H1 (cell line): ENCODE data around the gene CHRNA4. TPM values are rescaled to one million over a fixed set of nuclear protein-coding genes. Genes with fewer than 3 reads are reported as not detected.

Source experiments
- CTCF ChIA-PET: fragments of 300-600 bp; sonication (Branson Sonifier 250); formaldehyde crosslinking; loops from one replicate; lab custom pipeline; 2021; ENCODE audit not compliant: partially characterized antibody; lab: Charles Lee
- POLR2A ChIA-PET: fragments of 300-600 bp; sonication (Branson Sonifier 250); formaldehyde crosslinking; loops from one replicate; lab custom pipeline; 2021; ENCODE audit warnings: inconsistent platforms; ENCODE audit not compliant: partially characterized antibody; lab: Charles Lee
- DNase-seq, 2 experiments: peaks; one replicate each; pipeline versions ENCODE4 v3.0.0 to v3.0.0-alpha.2; 2010 to 2022; ENCODE audit warnings: low spot score in 2 of 2, low read depth in 1 of 2, mixed read lengths in 1 of 2
- FAIRE-seq: peaks from 2 replicates; lab custom pipeline; 2011; peaks lifted over from hg19 to GRCh38; lab: Jason Lieb, UNC
- H2AFZ ChIP-seq: 2 replicates; pipeline ENCODE4 v1.8.1; 2012; ENCODE audit warnings: low read length, inconsistent platforms
- H2AK5ac ChIP-seq: 2 replicates; pipeline ENCODE4 v1.6.1; 2013; ENCODE audit warnings: low read depth, low read length
- H2BK120ac ChIP-seq: replicated peaks from 2 replicates; pipeline ENCODE3; 2013; ENCODE audit warnings: low read depth, low read length, inconsistent platforms
- H2BK12ac ChIP-seq: 2 replicates; pipeline ENCODE4 v1.6.1; 2013; ENCODE audit warnings: low read depth, low read length
- H2BK15ac ChIP-seq: 2 replicates; pipeline ENCODE4 v1.6.1; 2013; ENCODE audit warnings: low read length
- H2BK20ac ChIP-seq: 2 replicates; pipeline ENCODE4 v1.6.1; 2013; ENCODE audit warnings: low read length
- H2BK5ac ChIP-seq: 2 replicates; pipeline ENCODE4 v1.6.1; 2013; ENCODE audit warnings: low read depth, low read length
- H3K14ac ChIP-seq: 2 replicates; pipeline ENCODE4 v1.6.1; 2013; ENCODE audit warnings: inconsistent platforms; ENCODE audit not compliant: insufficient read length
- H3K18ac ChIP-seq: 2 replicates; pipeline ENCODE4 v1.6.1; 2013; ENCODE audit warnings: low read length; ENCODE audit errors: extremely low read depth
- H3K23ac ChIP-seq: 2 replicates; pipeline ENCODE4 v1.6.1; 2013; ENCODE audit warnings: inconsistent platforms; ENCODE audit not compliant: insufficient read length
- H3K23me2 ChIP-seq: 2 replicates; pipeline ENCODE4 v1.6.1; 2013; ENCODE audit warnings: low read depth, low read length
- H3K27ac ChIP-seq: 2 replicates; pipeline ENCODE4 v1.6.1; 2011; ENCODE audit warnings: low read depth, low read length, inconsistent platforms
- H3K27me3 ChIP-seq, 4 experiments: replicated peaks in 1 of 4; 1 replicate in 1 of 4; 2 replicates in 3 of 4; pipeline versions ENCODE4 v1.6.1 to v1.8.1; 2011 to 2013; ENCODE audit warnings: low read length in 3 of 4, mild to moderate bottlenecking in 3 of 4, inconsistent platforms in 2 of 4, mixed read lengths in 2 of 4, moderate library complexity in 1 of 4; ENCODE audit not compliant: control insufficient read depth in 3 of 4, insufficient read depth in 3 of 4; ENCODE audit errors: extremely low read depth in 1 of 4
- H3K36me3 ChIP-seq, 4 experiments: 2 replicates each; pipeline versions ENCODE4 v1.6.1 to v1.8.1; 2011 to 2013; ENCODE audit warnings: mild to moderate bottlenecking in 4 of 4, low read length in 3 of 4, moderate library complexity in 2 of 4, control low read depth in 1 of 4, inconsistent platforms in 1 of 4; ENCODE audit not compliant: insufficient read depth in 4 of 4, control insufficient read depth in 2 of 4
- H3K4ac ChIP-seq: replicated peaks from 2 replicates; pipeline ENCODE3; 2013; ENCODE audit warnings: low read length, low read depth, mixed read lengths, inconsistent platforms; ENCODE audit not compliant: insufficient read length
- H3K4me1 ChIP-seq, 4 experiments: replicated peaks in 1 of 4; 1 replicate in 1 of 4; 2 replicates in 3 of 4; pipeline versions ENCODE4 v1.6.1 to v1.8.1; 2011 to 2013; ENCODE audit warnings: low read length in 3 of 4, inconsistent platforms in 2 of 4, mixed read lengths in 1 of 4; ENCODE audit not compliant: insufficient read depth in 4 of 4, control insufficient read depth in 3 of 4
- H3K4me2 ChIP-seq, 2 experiments: 2 replicates each; pipeline versions ENCODE4 v1.6.1 to v1.8.1; 2011 to 2013; ENCODE audit warnings: low read depth in 2 of 2, low read length in 2 of 2, control low read depth in 1 of 2, inconsistent platforms in 1 of 2, mild to moderate bottlenecking in 1 of 2; ENCODE audit not compliant: insufficient read depth in 1 of 2
- H3K4me3 ChIP-seq, 4 experiments: fragments of 200-600, 300-600 bp in 1 of 4; sonication (generic), shearing (Covaris generic), sonication (Bioruptor Twin) in 1 of 4; 2 replicates each; pipeline versions ENCODE4 v1.5.1 to v1.8.1; 2011 to 2016; ENCODE audit warnings: low read length in 4 of 4, low read depth in 3 of 4, control low read depth in 2 of 4, inconsistent platforms in 2 of 4, mild to moderate bottlenecking in 2 of 4, mixed read lengths in 1 of 4, moderate library complexity in 1 of 4; ENCODE audit not compliant: insufficient read depth in 2 of 4; ENCODE audit errors: extremely low read depth in 1 of 4
- H3K56ac ChIP-seq: replicated peaks from 2 replicates; pipeline ENCODE3; 2013; ENCODE audit warnings: low read depth, mild to moderate bottlenecking, mixed read lengths, low read length, inconsistent platforms; ENCODE audit not compliant: insufficient read length
- H3K79me1 ChIP-seq: 2 replicates; pipeline ENCODE4 v1.6.1; 2013; ENCODE audit warnings: low read depth, low read length, control low read depth
- H3K79me2 ChIP-seq, 2 experiments: 2 replicates each; pipeline versions ENCODE4 v1.6.1 to v1.8.1; 2012 to 2013; ENCODE audit warnings: low read length in 2 of 2, mild to moderate bottlenecking in 2 of 2, inconsistent platforms in 1 of 2; ENCODE audit not compliant: insufficient read depth in 2 of 2, control insufficient read depth in 1 of 2
- H3K9ac ChIP-seq, 4 experiments: replicated peaks in 1 of 4; 1 replicate in 1 of 4; 2 replicates in 3 of 4; pipeline versions ENCODE4 v1.6.1 to v1.8.1; 2011 to 2013; ENCODE audit warnings: low read depth in 3 of 4, low read length in 3 of 4, control low read depth in 2 of 4, mild to moderate bottlenecking in 2 of 4, moderate library complexity in 2 of 4, inconsistent platforms in 1 of 4; ENCODE audit errors: extremely low read depth in 1 of 4
- H3K9me3 ChIP-seq, 2 experiments: 2 replicates each; pipeline versions ENCODE4 v1.6.1 to v1.8.1; 2012 to 2013; ENCODE audit warnings: mild to moderate bottlenecking in 2 of 2, moderate library complexity in 2 of 2, control low read depth in 1 of 2, inconsistent platforms in 1 of 2, low read depth in 1 of 2, low read length in 1 of 2, mixed read lengths in 1 of 2; ENCODE audit not compliant: insufficient read depth in 2 of 2
- H4K20me1 ChIP-seq, 2 experiments: replicated peaks in 1 of 2; 2 replicates each; pipeline versions ENCODE3 to v1.8.1; 2011 to 2013; ENCODE audit warnings: inconsistent platforms in 2 of 2, low read length in 2 of 2, mild to moderate bottlenecking in 1 of 2; ENCODE audit not compliant: insufficient read depth in 2 of 2, control insufficient read depth in 1 of 2
- H4K5ac ChIP-seq: 2 replicates; pipeline ENCODE4 v1.6.1; 2013; ENCODE audit warnings: low read length, low read depth, mixed read lengths, inconsistent platforms; ENCODE audit not compliant: insufficient read length
- H4K8ac ChIP-seq: 2 replicates; pipeline ENCODE4 v1.8.0; 2013; ENCODE audit warnings: mild to moderate bottlenecking, moderate library complexity, low read length, inconsistent platforms; ENCODE audit not compliant: insufficient read depth; ENCODE audit errors: extremely low read depth
- H4K91ac ChIP-seq: replicated peaks from 2 replicates; pipeline ENCODE3; 2013; ENCODE audit warnings: low read length, mixed read lengths, inconsistent platforms; ENCODE audit not compliant: insufficient read length
- BCL11A ChIP-seq, 2 experiments: IDR thresholded peaks; one replicate each; pipeline ENCODE4 v1.6.1; 2011; ENCODE audit warnings: low read depth in 2 of 2, low read length in 2 of 2, mild to moderate bottlenecking in 2 of 2
- GABPA ChIP-seq: IDR thresholded peaks from 2 replicates; pipeline ENCODE4 v1.6.1; 2011; ENCODE audit warnings: mild to moderate bottlenecking, low read length, moderate library complexity, borderline replicate concordance; ENCODE audit not compliant: insufficient read depth
- POU5F1 ChIP-seq: IDR thresholded peaks from 2 replicates; pipeline ENCODE4 v1.6.1; 2011; ENCODE audit warnings: low read depth, mild to moderate bottlenecking, low read length, moderate library complexity
- RXRA ChIP-seq: IDR thresholded peaks from 2 replicates; pipeline ENCODE4 v1.6.1; 2011; ENCODE audit warnings: low read depth, mild to moderate bottlenecking, low read length, moderate library complexity; ENCODE audit not compliant: insufficient read depth
- SP4 ChIP-seq: IDR thresholded peaks from 2 replicates; pipeline ENCODE4 v1.6.1; 2012; ENCODE audit warnings: low read length, inconsistent platforms
- SUZ12 ChIP-seq: fragments of 200-600 bp; sonication (generic); IDR thresholded peaks from 2 replicates; pipeline ENCODE4 v1.6.1; 2012; ENCODE audit warnings: mild to moderate bottlenecking, inconsistent platforms, low read length, moderate library complexity, mixed read lengths
- TBP ChIP-seq: IDR thresholded peaks from 2 replicates; pipeline ENCODE4 v1.6.1; 2011; ENCODE audit warnings: low read depth, low read length, improper control_type of control experiment
- ZNF274 ChIP-seq: IDR thresholded peaks from 2 replicates; pipeline ENCODE4 v1.7.0; 2012; ENCODE audit warnings: low read length, borderline replicate concordance; ENCODE audit errors: extremely low read depth
- WGBS, 2 experiments: shearing (Covaris generic) in 1 of 2; methylation state at CpG; one replicate each; pipeline versions ENCODE4 v1.1.6 to v1.1.7; 2013 to 2015; ENCODE audit warnings: low lambda C conversion rate in 2 of 2, mixed read lengths in 2 of 2, inconsistent platforms in 1 of 2, low coverage in 1 of 2, missing lambda C conversion rate in 1 of 2; ENCODE audit not compliant: insufficient replicate concordance in 2 of 2, insufficient coverage in 1 of 2, insufficient read length in 1 of 2; ENCODE audit errors: extremely low coverage in 1 of 2, missing lambda C conversion rate in 1 of 2; 5-methylcytosine and 5-hydroxymethylcytosine counted together
- polyA plus RNA-seq, 7 experiments: library from polyadenylated mRNA; depleted of rRNA in 3 of 7; stranded (reverse) in 5 of 7; unstranded in 2 of 7; fragments of >200 nt in 5 of 7; fragments of 200-250 nt in 2 of 7; gene quantifications; 1 replicate in 5 of 7; 2 replicates in 1 of 7; 4 replicates in 1 of 7; pipeline versions ENCODE4 v1.2.1 to v1.2.3, GENCODE V29; 2011 to 2013; ENCODE audit warnings: missing spikeins in 2 of 7, mixed read lengths in 2 of 7
- total RNA-seq: library from RNA; stranded (reverse); fragmentation: NEBNext Ultra II Directional; extraction: Animal tissue kit (Norgen Biotek cat#: 25700); gene quantifications from 2 replicates; pipeline ENCODE4 v1.2.1, GENCODE V29; 2021
- TF ChIP-seq, protein P1 (sequence below): IDR thresholded peaks from 2 replicates; pipeline ENCODE4 v1.6.1; 2012; ENCODE audit warnings: low read length, inconsistent platforms

Gene CHRNA4
- total and polyA plus RNA-seq, 2 of the 8 experiments (the other 6 are each of a cell fraction or from before 2014, with no cell fraction given): 4.3 to 5.7 TPM

DNA sequence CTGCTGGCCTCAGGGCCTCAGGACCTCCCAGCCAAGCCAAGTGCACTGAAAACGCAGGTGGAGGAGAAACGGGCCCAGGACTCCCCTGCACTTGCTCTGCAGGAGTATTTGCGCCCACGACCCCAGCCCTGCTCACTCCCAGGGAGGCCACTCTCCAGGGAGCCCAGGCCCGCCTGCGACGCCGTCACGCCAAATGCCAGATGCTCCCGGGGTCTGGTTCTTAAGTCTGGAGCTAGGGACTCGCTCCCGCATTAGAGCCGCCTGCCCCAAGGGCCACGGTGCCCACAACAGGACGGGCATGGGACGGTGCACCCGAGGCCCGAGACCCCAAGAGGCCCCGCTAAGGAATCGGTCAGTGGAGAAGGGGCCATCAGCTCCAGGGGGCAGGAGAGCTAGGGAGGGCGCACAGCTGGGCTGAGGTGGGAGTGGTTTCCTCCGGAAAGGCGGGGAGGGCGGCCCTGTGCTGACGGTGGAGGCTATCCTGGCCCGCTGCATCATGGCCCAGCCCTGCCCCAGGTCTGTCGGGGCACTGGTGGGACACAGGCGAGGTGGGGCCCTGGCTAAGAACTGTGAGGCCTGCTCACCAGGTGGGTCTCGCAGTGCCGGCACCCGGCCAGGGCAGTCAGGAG is 44.1 kb upstream of the CHRNA4 start:
- 90% methylated on average over 28 of the region's 31 CpGs; no CpG with 5 or more reads in 1 of the 2 experiments for WGBS, 2 experiments
- H4K20me1 ChIP-seq: peaks cover 0 to 4% of the 10 kb centered on the region in 2 experiments

More for the DNA sequence above, 44.1 kb upstream of the CHRNA4 start:
- no peak overlapping the region for H3K56ac ChIP-seq
- peak overlapping the region; percentile 77 for H2BK120ac ChIP-seq
- ChIA-PET CTCF (interaction anchor here (0.6 to 1.7 kb wide), 6 partner anchors 13 to 190 kb away, joined by 3 to 6 read pairs (median 3); no protein-coding TSS in a partner anchor), POLR2A (no interaction called here)
- no peak overlapping the region; the same call in 1 of the 2 replicates for H4K8ac ChIP-seq
- no peaks in the 10 kb centered on the region for H3K79me2 ChIP-seq
- no peaks in the 10 kb centered on the region for H3K79me1 ChIP-seq
- no peak overlapping the region for H2BK20ac ChIP-seq
- H3K36me3 ChIP-seq: no peaks in the 10 kb centered on the region
- no peak overlapping the region for H4K5ac ChIP-seq
- H2BK12ac ChIP-seq: 0 out of 2 replicates have a peak overlapping the region, but pooled peaks have one; percentile 4
- H3K9me3 ChIP-seq: no peaks in the 10 kb centered on the region
- no peak overlapping the region for H3K9ac ChIP-seq
- 0 out of 2 replicates have a peak overlapping the region, but pooled peaks have one; percentile 40 for H2BK5ac ChIP-seq
- TF ChIP-seq GABPA (peak; percentile 34; the same call in 1 of the 2 replicates), ZNF274 (no peak), SP4 (no peak), SUZ12 (no peak), POU5F1 (no peak), RXRA (no peak), BCL11A (IDR thresholded peaks at IDR 0.05; ENCODE audit: low read depth in 2 of 2, low read length in 2 of 2) (no peak), TBP (no peak)
- TF ChIP-seq, protein P1, sequence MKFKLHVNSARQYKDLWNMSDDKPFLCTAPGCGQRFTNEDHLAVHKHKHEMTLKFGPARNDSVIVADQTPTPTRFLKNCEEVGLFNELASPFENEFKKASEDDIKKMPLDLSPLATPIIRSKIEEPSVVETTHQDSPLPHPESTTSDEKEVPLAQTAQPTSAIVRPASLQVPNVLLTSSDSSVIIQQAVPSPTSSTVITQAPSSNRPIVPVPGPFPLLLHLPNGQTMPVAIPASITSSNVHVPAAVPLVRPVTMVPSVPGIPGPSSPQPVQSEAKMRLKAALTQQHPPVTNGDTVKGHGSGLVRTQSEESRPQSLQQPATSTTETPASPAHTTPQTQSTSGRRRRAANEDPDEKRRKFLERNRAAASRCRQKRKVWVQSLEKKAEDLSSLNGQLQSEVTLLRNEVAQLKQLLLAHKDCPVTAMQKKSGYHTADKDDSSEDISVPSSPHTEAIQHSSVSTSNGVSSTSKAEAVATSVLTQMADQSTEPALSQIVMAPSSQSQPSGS: no peak
- H3K23me2 ChIP-seq: peaks cover 4% of the 10 kb centered on the region; the same call in 1 of the 2 replicates
- DNase-seq (no peak), FAIRE-seq (no peak)
- H4K91ac ChIP-seq: peak overlapping the region; percentile 46
- no peak overlapping the region for H3K4me3 ChIP-seq
- H2BK15ac ChIP-seq: no peak overlapping the region; the same call in 1 of the 2 replicates
- no peak overlapping the region for H3K14ac ChIP-seq
- no peak overlapping the region for H3K4me2 ChIP-seq
- H2AK5ac ChIP-seq: no peak overlapping the region; the same call in 1 of the 2 replicates
- H3K4me1 ChIP-seq: peaks cover 4 to 23% (median 13%) of the 10 kb centered on the region in 4 experiments; a peak in 5 of 7 replicates
- no peak overlapping the region for H3K27ac ChIP-seq
- no peak overlapping the region for H3K18ac ChIP-seq
- no peaks in the 10 kb centered on the region for H3K27me3 ChIP-seq
- H2AFZ ChIP-seq: no peak overlapping the region
- H3K23ac ChIP-seq: no peak overlapping the region
- no peak overlapping the region for H3K4ac ChIP-seq
